Measurements from ENCODE around the gene RLF. TPM values are rescaled to one million over a fixed set of nuclear protein-coding genes. Genes with fewer than 3 reads are reported as not detected.

RLF gene
- total RNA-seq, 4 donors from 2014 or later = 15.1 to 23.7 (median 21.2) TPM

DNA sequence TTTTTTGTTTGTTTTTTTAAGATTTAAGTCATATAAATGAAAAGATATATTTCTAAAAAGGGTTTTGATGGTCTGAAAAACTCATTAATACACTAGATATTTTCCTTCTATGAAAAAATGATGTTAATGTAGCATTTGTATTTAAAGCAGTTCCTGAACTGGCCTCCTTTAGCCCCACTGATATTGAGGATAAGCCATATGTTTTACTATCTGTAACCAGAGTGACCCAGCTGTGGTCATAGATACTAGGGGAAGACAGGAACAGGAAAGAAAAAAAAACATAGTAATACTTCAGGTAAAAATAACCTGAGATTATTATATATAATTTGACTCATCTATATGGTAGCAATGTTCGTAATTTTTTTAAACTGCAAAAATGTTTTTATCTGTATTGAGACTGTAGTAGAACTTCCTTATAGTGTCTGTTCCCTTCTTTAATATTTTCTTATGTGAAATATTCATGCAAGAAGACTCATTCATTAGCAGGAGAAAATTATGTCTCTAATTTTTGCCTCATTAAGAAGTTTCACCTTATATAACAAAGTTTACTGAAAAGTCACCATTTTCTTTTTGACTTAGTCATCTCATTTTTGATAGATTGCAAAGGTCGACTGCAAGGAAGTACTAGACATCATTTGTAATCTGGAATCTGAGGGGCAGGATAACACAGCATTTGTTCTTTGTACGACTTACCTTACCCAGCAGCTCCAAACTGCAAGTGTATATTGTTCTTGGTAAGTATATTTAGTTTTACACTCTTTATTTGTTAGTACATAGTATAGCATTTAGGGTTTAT, 61.0 kb downstream of the RLF start:
- Histone ChIP-seq H3K27ac (replicated peaks in 1 of 4) (no peak overlapping the region), H3K36me3 (peaks cover 0 to 47% (median 19%) of the 10 kb centered on the region in 4 donors), H3K27me3 (no peaks in the 10 kb centered on the region), H3K4me1 (no peaks in the 10 kb centered on the region), H3K4me3 (no peak overlapping the region), H3K9me3 (no peaks in the 10 kb centered on the region)
- no peak for DNase-seq (ENCODE audit: extremely low spot score)
- TF ChIP-seq POLR2A (IDR thresholded peaks at IDR 0.05; ENCODE audit: low read depth) = no peak
- TF ChIP-seq EP300 (IDR thresholded peaks at IDR 0.05) = no peak
- TF ChIP-seq POLR2AphosphoS5 (IDR thresholded peaks at IDR 0.05) = no peak
- TF ChIP-seq, protein P1, sequence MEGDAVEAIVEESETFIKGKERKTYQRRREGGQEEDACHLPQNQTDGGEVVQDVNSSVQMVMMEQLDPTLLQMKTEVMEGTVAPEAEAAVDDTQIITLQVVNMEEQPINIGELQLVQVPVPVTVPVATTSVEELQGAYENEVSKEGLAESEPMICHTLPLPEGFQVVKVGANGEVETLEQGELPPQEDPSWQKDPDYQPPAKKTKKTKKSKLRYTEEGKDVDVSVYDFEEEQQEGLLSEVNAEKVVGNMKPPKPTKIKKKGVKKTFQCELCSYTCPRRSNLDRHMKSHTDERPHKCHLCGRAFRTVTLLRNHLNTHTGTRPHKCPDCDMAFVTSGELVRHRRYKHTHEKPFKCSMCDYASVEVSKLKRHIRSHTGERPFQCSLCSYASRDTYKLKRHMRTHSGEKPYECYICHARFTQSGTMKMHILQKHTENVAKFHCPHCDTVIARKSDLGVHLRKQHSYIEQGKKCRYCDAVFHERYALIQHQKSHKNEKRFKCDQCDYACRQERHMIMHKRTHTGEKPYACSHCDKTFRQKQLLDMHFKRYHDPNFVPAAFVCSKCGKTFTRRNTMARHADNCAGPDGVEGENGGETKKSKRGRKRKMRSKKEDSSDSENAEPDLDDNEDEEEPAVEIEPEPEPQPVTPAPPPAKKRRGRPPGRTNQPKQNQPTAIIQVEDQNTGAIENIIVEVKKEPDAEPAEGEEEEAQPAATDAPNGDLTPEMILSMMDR (IDR thresholded peaks at IDR 0.05) = no peak
- WGBS = 71% methylated on average over 3 of the region's 3 CpGs
- intact Hi-C loops (cut with DNase I) = no loop called here

DNA sequence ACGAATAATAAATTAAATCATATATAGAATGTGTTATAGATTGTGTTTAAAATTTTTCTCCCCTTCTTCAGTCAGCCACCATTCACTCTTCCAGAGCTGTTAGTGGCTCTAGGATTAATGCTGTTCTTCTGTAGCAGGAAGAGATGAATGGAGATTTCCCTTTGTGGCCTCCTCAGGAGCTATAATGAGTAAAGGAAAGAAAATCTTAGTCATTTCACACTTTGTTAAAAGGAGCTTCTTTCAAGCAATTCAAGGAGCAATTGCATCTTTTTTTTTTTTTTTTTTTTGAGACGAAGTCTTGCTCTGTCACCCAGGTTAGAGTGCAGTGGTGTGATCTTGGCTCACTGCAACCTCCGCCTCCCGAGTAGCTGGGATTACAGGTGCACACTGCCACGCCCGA, 62.9 kb downstream of the RLF start:
- TF ChIP-seq, protein P1 (IDR thresholded peaks at IDR 0.05) = no peak
- TF ChIP-seq POLR2AphosphoS5 (IDR thresholded peaks at IDR 0.05) (no peak), EP300 (IDR thresholded peaks at IDR 0.05) (no peak), POLR2A (IDR thresholded peaks at IDR 0.05; ENCODE audit: low read depth) (no peak)
- intact Hi-C loops (cut with DNase I) = no loop called here
- Histone ChIP-seq H3K4me1 (no peaks in the 10 kb centered on the region), H3K4me3 (no peak overlapping the region), H3K36me3 (peaks cover 0 to 52% (median 19%) of the 10 kb centered on the region in 4 donors), H3K9me3 (no peaks in the 10 kb centered on the region), H3K27ac (replicated peaks in 1 of 4) (no peak overlapping the region), H3K27me3 (no peaks in the 10 kb centered on the region)
- 92% methylated on average over 6 of the region's 6 CpGs for WGBS
- DNase-seq (ENCODE audit: extremely low spot score) = no peak

DNA sequence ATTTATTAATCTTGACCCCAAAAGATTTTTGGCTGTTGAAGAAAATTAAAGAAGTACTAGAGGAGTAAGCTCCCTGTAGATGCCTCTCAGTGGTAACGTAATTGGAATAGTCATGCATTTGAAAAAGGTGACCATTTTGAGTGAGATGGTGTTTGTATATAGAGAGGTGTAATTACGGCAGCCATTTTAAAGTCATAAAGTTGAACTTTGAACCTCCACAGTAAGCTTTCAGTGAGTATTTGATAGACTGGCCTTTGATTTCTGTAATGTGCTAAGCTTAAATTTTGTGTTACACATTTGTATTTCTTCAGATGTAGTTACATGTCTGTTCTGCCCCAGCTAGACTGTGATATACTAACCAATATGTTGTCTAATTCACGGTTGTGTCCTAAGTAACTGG, 65.0 kb downstream of the RLF start:
- Histone ChIP-seq H3K27me3 (no peaks in the 10 kb centered on the region), H3K9me3 (no peaks in the 10 kb centered on the region), H3K27ac (replicated peaks in 1 of 4) (no peak overlapping the region), H3K36me3 (peaks cover 0 to 68% (median 21%) of the 10 kb centered on the region in 4 donors), H3K4me3 (no peak overlapping the region), H3K4me1 (no peaks in the 10 kb centered on the region)
- WGBS = 93% methylated on average over 3 of the region's 3 CpGs
- no peak for DNase-seq (ENCODE audit: extremely low spot score)
- intact Hi-C loops (cut with DNase I) = no loop called here
- TF ChIP-seq EP300 (IDR thresholded peaks at IDR 0.05) = no peak
- TF ChIP-seq, protein P1 (IDR thresholded peaks at IDR 0.05) = no peak
- TF ChIP-seq POLR2AphosphoS5 (IDR thresholded peaks at IDR 0.05) = no peak
- no peak for TF ChIP-seq POLR2A (IDR thresholded peaks at IDR 0.05; ENCODE audit: low read depth)

DNA sequence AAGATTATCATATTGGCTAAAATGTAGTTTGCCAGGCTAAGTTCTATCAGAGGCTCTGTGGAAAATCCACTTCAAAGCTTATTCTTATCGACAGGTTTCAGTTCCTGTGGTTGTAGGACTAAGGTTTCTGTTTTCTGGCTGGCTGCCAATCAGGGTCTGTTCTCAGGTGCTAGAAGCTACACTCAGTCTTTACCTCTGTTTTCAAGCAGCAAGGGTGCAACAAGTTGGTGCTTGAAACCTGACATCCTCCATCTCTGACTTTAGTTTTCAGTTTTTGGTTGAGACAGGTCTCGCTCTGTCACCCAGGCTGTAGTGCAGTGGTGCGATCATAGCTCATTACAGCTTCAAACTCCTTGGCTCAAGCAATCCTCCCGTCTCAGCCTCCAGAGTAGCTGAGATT, 71.3 kb downstream of the RLF start:
- intact Hi-C loops (cut with DNase I) = no loop called here
- TF ChIP-seq POLR2AphosphoS5 (IDR thresholded peaks at IDR 0.05) (no peak), POLR2A (IDR thresholded peaks at IDR 0.05; ENCODE audit: low read depth) (no peak), EP300 (IDR thresholded peaks at IDR 0.05) (no peak)
- TF ChIP-seq, protein P1 (IDR thresholded peaks at IDR 0.05) = no peak
- no peaks in the 10 kb centered on the region for H3K9me3 ChIP-seq
- H3K4me1 ChIP-seq = no peaks in the 10 kb centered on the region
- no peak overlapping the region for H3K27ac ChIP-seq (replicated peaks in 1 of 4)
- no peak overlapping the region for H3K4me3 ChIP-seq
- H3K36me3 ChIP-seq = peaks cover 37 to 92% (median 54%) of the 10 kb centered on the region in 4 donors
- no peak for DNase-seq (ENCODE audit: extremely low spot score)
- WGBS = 86% methylated on average over 4 of the region's 4 CpGs
- H3K27me3 ChIP-seq = no peaks in the 10 kb centered on the region
